HepG2 (cell line): ENCODE data around the gene PALM. TPM values are rescaled to one million over a fixed set of nuclear protein-coding genes. Genes with fewer than 3 reads are reported as not detected.

Source experiments
- CBX5 ChIP-seq: sonication (generic); formaldehyde crosslinking; IDR thresholded peaks from 2 replicates; pipeline ENCODE4 v1.4.0; 2020; ENCODE audit warnings: missing genetic modification reagents, borderline replicate concordance
- HMGXB3 ChIP-seq: sonication (generic); formaldehyde crosslinking; IDR thresholded peaks from 2 replicates; pipeline ENCODE4 v1.4.0; 2020; ENCODE audit warnings: missing genetic modification reagents, borderline replicate concordance
- LBX2 ChIP-seq: sonication (generic); formaldehyde crosslinking; IDR thresholded peaks from 2 replicates; pipeline ENCODE4 v1.5.0; 2020; ENCODE audit warnings: missing genetic modification reagents, mild to moderate bottlenecking, borderline replicate concordance
- MED1 ChIP-seq: sonication (generic); formaldehyde crosslinking; IDR thresholded peaks from 2 replicates; pipeline ENCODE4 v1.4.0; 2020; ENCODE audit warnings: missing genetic modification reagents
- RFX1 ChIP-seq: fragments of 450-650 bp; IDR thresholded peaks from 2 replicates; pipeline ENCODE4 v1.6.1; 2017
- RFX3 ChIP-seq: IDR thresholded peaks from 2 replicates; pipeline ENCODE4 v1.6.1; 2016; ENCODE audit warnings: missing biosample characterization, missing genetic modification reagents
- SATB2 ChIP-seq: sonication (generic); formaldehyde crosslinking; IDR thresholded peaks from 2 replicates; pipeline ENCODE4 v1.5.0; 2020; ENCODE audit warnings: missing genetic modification reagents
- SIN3B ChIP-seq: fragments of 150-350 bp; IDR thresholded peaks from 2 replicates; pipeline ENCODE4 v1.6.1; 2014; ENCODE audit warnings: low read length
- SMYD3 ChIP-seq: sonication (generic); formaldehyde crosslinking; IDR thresholded peaks from 2 replicates; pipeline ENCODE4 v1.8.1; 2023; ENCODE audit warnings: mild to moderate bottlenecking, missing genetic modification reagents
- ZBTB8A ChIP-seq: sonication (generic); formaldehyde crosslinking; IDR thresholded peaks from 2 replicates; pipeline ENCODE4 v1.4.0; 2020; ENCODE audit warnings: mild to moderate bottlenecking, low read depth, missing genetic modification reagents, borderline replicate concordance
- ZNF549 ChIP-seq: sonication (generic); formaldehyde crosslinking; IDR thresholded peaks from 2 replicates; pipeline ENCODE4 v1.5.0; 2020; ENCODE audit warnings: missing genetic modification reagents
- ZNF674 ChIP-seq: sonication (generic); formaldehyde crosslinking; IDR thresholded peaks from 2 replicates; pipeline ENCODE4 v1.5.0; 2020; ENCODE audit warnings: low read depth, mild to moderate bottlenecking, missing genetic modification reagents
- ZNF772 ChIP-seq: sonication (generic); formaldehyde crosslinking; IDR thresholded peaks from 2 replicates; pipeline ENCODE4 v1.5.0; 2020; ENCODE audit warnings: mild to moderate bottlenecking, missing genetic modification reagents
- ZSCAN5A ChIP-seq: sonication (generic); formaldehyde crosslinking; IDR thresholded peaks from 2 replicates; pipeline ENCODE4 v1.8.0; 2022; ENCODE audit warnings: mild to moderate bottlenecking, missing genetic modification reagents, borderline replicate concordance
- polyA plus RNA-seq, 8 experiments: library from polyadenylated mRNA; depleted of rRNA in 3 of 8; stranded (reverse) in 7 of 8; unstranded in 1 of 8; fragments of >200 nt; fragmentation: Illumina TruSeq in 4 of 8; extraction: Trizol in 4 of 8; gene quantifications; 2 replicates each; pipeline versions ENCODE4 v1.2.1 to v1.2.3, GENCODE V29; 2011 to 2016; ENCODE audit warnings: low read depth in 4 of 8, missing spikeins in 1 of 8, mixed read lengths in 1 of 8; ENCODE audit not compliant: insufficient read depth in 1 of 8
- total RNA-seq, 5 experiments: library from RNA; depleted of rRNA; stranded (reverse); fragments of >200 nt; fragmentation: Illumina TruSeq; extraction: Trizol; gene quantifications; 2 replicates each; pipeline ENCODE4 v1.2.3, GENCODE V29; 2016; ENCODE audit warnings: low read depth in 1 of 5
- TF ChIP-seq, protein P1 (sequence below): sonication (generic); formaldehyde crosslinking; IDR thresholded peaks from 2 replicates; pipeline ENCODE4 v1.4.0; 2020; ENCODE audit warnings: missing genetic modification reagents, mild to moderate bottlenecking, borderline replicate concordance
- TF ChIP-seq, protein P2 (sequence below): sonication (generic); formaldehyde crosslinking; IDR thresholded peaks from 2 replicates; pipeline ENCODE4 v1.5.1; 2020; ENCODE audit warnings: missing genetic modification reagents, mild to moderate bottlenecking, borderline replicate concordance
- TF ChIP-seq, protein P3 (sequence below): sonication (generic); formaldehyde crosslinking; IDR thresholded peaks from 2 replicates; pipeline ENCODE4 v1.8.1; 2023; ENCODE audit warnings: mild to moderate bottlenecking, missing genetic modification reagents

PALM gene
- total and polyA plus RNA-seq, 2 of the 13 experiments (the other 11 are each of a cell fraction or from before 2014, with no cell fraction given): 4.0 to 9.7 TPM

DNA sequence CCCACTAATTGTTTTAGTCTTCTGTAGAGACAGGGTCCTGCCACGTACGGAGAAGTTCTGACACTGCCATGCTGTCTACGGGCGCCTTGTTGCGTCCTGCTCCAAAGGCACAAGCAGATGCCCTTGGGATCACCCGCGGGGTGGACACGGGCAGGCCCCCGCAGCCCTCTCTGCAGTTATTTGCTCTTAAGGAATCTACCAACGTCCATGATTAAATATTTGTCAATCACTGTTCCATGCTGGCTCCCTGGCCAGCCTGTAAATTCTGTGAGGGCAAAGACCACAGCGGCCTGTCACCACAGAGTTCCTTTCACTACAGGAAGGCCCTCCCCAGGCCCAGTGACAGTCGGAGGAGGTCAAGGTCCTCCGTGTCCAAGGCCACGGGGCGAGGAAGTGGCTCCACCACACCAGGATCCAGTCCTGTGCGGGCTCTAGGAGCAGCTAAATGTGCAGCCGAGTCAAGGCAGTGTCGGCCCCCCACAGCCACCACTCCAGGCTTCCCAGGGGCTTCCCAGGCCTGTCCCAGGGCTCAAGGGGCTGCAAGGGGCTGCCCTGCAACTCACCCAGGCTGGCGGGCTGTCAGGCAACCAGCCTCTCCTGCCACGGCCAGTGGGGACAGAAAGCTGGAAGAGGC, 47.8 kb upstream of the PALM start (continued):
- TF ChIP-seq SATB2 (CRISPR knock-in tag) (no peak), ZSCAN5A (CRISPR knock-in tag) (no peak; the same call in 1 of the 2 replicates), HMGXB3 (CRISPR knock-in tag) (peak; percentile 60; the same call in 1 of the 2 replicates), SIN3B (peak; percentile 58; the same call in 1 of the 2 replicates), CBX5 (CRISPR knock-in tag) (peak; percentile 37; the same call in 1 of the 2 replicates), SMYD3 (no peak), RFX1 (no peak), LBX2 (CRISPR knock-in tag) (no peak), MED1 (CRISPR knock-in tag) (peak; percentile 94), ZNF674 (CRISPR knock-in tag) (no peak), ZBTB8A (CRISPR knock-in tag) (no peak), ZNF549 (no peak), ZNF772 (CRISPR knock-in tag) (0 out of 2 replicates have a peak, but pooled peaks have one; percentile 61), RFX3 (CRISPR knock-in tag) (no peak)
- TF ChIP-seq, protein P1, sequence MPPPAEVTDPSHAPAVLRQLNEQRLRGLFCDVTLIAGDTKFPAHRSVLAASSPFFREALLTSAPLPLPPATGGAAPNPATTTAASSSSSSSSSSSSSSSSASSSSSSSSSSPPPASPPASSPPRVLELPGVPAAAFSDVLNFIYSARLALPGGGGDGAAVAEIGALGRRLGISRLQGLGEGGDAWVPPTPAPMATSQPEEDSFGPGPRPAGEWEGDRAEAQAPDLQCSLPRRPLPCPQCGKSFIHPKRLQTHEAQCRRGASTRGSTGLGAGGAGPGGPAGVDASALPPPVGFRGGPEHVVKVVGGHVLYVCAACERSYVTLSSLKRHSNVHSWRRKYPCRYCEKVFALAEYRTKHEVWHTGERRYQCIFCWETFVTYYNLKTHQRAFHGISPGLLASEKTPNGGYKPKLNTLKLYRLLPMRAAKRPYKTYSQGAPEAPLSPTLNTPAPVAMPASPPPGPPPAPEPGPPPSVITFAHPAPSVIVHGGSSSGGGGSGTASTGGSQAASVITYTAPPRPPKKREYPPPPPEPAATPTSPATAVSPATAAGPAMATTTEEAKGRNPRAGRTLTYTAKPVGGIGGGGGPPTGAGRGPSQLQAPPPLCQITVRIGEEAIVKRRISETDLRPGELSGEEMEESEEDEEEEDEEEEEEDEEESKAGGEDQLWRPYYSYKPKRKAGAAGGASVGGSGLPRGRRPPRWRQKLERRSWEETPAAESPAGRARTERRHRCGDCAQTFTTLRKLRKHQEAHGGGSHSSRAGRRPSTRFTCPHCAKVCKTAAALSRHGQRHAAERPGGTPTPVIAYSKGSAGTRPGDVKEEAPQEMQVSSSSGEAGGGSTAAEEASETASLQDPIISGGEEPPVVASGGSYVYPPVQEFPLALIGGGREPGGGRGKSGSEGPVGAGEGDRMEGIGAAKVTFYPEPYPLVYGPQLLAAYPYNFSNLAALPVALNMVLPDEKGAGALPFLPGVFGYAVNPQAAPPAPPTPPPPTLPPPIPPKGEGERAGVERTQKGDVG (CRISPR knock-in tag): peak; percentile 67; the same call in 1 of the 2 replicates
- TF ChIP-seq, protein P2, sequence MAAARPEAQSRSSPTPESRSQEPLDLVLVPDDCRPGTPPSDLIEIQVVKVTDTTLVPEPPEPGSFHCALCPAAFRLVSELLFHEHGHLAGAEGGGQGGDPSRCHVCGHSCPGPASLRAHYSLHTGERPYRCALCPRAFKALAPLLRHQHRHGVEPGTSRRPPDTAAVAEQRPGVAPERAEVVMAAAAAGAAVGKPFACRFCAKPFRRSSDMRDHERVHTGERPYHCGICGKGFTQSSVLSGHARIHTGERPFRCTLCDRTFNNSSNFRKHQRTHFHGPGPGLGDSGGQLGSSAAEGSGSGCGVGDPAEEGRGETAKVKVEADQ (CRISPR knock-in tag): no peak
- TF ChIP-seq, protein P3, sequence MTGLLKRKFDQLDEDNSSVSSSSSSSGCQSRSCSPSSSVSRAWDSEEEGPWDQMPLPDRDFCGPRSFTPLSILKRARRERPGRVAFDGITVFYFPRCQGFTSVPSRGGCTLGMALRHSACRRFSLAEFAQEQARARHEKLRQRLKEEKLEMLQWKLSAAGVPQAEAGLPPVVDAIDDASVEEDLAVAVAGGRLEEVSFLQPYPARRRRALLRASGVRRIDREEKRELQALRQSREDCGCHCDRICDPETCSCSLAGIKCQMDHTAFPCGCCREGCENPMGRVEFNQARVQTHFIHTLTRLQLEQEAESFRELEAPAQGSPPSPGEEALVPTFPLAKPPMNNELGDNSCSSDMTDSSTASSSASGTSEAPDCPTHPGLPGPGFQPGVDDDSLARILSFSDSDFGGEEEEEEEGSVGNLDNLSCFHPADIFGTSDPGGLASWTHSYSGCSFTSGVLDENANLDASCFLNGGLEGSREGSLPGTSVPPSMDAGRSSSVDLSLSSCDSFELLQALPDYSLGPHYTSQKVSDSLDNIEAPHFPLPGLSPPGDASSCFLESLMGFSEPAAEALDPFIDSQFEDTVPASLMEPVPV (CRISPR knock-in tag): no peak
